ENCODE results near the gene EPOP.
"Not testable (repeated sequence)": the region's sequence is repeated elsewhere in the genome, so short reads cannot be mapped to it uniquely, and the experiment has no call there.

EPOP gene

DNA sequence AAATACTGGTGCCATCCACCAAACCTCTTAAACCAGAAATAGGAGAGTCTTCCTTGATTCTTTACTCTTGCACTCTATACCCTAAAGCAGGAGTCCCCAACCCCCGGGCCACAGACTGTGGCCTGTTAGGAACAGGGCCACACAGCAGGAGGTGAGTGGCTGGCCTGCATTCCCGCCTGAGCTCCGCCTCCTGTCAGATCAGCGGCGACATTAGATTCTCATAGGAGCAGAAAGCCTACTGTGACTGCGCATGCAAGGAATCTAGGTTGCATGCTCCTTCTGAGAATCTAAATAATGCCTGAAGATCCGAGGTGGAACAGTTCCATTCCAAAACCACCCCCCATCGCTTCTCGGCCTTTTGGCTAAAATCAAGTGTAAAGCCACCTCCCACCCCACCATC lies 38.7 kb downstream of the EPOP start:
- no peak for DNase-seq

- no peak for DNase-seq
These were observed 42.4 kb downstream of the EPOP start for GRCh38 chr17:38632334-38632733.

- DNase-seq, result no peak
These were observed 46.3 kb downstream of the EPOP start for GRCh38 chr17:38628441-38628840.

- no peak for DNase-seq
These were observed 46.8 kb downstream of the EPOP start for GRCh38 chr17:38627957-38628356.

GRCh38 chr17:38626606-38627226 lies 48.0 kb downstream of the EPOP start:
- not testable (repeated sequence) for DNase-seq

GRCh38 chr17:38625482-38625881 lies 49.3 kb downstream of the EPOP start:
- no peak for DNase-seq

DNA sequence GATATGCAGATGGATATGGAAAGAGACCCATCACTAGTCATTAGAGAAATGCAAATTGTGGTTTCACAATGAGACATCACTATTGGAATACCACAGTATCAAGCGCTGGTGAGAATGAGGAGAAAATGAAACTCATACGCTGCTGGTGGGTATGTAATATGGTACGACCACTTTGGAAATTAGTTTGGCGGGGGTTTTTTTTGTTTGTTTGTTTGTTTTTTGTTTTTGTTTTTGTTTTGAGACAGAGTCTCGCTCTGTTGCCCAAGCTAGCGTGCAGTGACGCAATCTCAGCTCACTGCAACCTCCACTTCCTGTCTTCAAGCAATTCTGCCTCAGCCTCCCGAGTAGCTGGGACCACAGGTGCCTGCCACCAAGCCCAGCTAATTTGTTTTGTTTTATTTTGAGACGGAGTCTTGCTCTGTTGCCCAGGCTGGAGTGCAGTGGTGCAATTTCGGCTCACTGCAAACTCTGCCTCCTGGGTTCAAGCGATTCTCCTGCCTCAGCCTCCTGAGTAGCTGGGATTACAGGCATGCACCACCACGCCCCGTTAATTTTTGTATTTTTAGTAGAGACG lies 49.9 kb downstream of the EPOP start:
- not testable (repeated sequence) for DNase-seq

Data from CD4-positive, alpha-beta T cell treated with Interleukin-6 for 4 hours (primary cell).